ENCODE measurements around the gene SIRT6. TPM values are rescaled to one million over a fixed set of nuclear protein-coding genes. Genes with fewer than 3 reads are reported as not detected.
"Not testable (repeated sequence)": the region's sequence is repeated elsewhere in the genome, so short reads cannot be mapped to it uniquely, and the experiment has no call there.

SIRT6 gene
- total RNA-seq, 1 donor from 2014 or later, result 7.7 TPM

DNA sequence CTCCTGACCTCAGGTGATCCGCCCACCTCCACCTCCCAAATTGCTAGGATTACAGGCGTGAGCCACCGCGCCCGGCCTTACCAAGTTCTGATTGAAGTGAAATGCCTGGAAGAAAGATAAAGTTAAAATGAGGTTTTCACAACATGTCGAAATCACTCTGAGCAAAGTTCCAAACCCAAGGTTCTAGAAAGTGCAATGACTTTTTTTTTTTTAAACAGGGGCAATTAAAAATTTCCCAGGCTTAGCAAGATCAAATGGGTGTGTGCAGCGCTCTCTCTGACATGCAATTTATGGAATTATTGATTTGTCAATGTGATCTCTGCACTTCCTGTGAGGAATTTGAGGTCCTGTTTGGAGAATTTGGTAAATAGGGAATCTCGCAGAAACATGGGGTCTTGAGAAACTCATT lies 45.7 kb downstream of the SIRT6 start:
- DNase-seq (ENCODE audit: low read depth in 2 of 2), result no peak

DNA sequence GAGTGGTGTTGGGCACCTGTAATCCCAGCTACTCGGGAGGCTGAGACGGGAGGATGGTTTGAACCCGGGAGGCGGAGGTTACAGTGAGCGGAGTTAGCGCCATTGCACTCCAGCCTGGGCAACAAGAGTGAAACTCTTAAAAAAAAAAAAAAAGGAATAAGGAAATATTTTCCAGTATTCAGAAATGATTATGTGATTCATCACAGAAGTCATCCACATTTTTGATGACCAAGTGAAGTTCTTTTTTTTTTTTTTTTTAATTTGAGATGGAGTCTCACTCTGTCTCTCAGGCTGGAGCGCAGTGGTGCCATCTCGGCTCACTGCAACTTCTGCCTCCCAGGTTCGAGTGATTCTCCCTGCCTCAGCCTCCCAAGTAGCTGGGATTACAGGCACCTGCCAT lies 47.0 kb downstream of the SIRT6 start:
- not testable (repeated sequence) for DNase-seq (ENCODE audit: low read depth in 2 of 2)

DNA sequence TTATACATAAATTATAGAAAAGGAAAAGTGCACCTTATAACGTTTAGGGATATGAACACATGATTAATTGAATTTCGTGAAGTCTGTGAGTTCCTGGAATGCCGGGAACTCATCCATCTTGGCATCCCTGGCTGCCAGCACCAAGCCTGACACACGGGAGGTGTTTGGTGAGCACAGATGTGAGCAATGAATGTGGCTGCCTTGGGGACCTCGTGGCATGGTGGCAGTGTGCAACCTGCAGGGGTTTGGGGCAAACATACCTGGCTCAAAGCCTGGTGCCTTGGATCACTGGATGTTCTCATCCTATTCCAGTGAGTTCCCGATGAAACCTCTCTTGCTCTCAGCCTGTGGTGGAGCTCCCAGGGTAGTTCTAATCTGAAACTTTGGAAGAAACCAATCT lies 48.0 kb downstream of the SIRT6 start:
- no peak for DNase-seq (ENCODE audit: low read depth in 2 of 2)

DNA sequence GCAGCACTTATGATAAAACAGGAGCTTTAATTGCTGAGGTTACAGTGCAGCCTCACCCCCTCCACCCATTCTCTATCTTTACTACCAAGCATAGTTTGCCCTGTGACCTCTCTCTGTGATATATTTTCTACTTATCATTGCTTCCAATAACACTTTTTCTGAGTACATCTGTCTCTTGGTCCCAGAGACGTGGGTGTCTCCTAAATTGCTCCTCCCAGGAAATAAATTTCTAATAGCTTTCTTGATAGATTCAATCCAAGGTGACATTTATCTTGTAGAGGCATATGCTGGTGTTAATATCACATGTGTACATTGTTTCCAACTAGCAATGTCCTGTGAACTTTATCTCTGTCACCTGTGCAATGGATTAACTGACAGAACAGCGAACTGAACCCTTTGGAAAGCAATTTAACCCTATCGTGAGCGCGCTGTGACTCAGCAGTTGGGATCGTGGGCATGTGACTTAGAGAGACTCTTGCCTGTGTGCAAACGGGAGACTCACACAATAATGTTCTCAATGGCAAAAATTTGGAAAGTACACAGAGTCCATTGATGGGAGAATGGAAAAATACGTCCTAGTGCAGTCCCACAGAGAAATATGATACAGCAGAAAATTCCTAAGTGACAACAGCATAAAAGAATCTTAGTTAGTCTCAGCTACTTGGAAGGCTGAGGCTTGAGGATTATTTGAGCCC lies 51.5 kb downstream of the SIRT6 start:
- peak in 1 of 2 donors; percentile 24 for DNase-seq (ENCODE audit: low read depth in 2 of 2)

DNA sequence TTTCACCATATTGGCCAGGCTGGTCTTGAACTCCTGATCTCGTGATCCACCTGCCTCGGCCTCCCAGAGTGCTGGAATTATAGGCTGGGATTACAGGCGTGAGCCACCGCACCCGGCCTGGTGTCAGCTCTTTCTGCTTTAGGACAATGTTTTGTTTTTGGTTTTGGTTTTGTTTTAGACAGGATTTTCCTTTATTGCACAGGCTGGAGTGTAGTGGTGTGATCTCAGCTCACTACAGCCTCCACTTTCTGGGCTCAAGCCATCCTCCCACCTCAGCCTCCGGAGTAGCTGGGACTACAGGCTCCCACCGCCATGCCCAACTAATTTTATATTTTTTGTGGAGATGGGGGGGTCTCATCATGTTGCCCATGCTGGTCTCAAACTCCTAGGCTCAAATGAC lies 53.3 kb downstream of the SIRT6 start:
- not testable (repeated sequence) for DNase-seq (ENCODE audit: low read depth in 2 of 2)

DNA sequence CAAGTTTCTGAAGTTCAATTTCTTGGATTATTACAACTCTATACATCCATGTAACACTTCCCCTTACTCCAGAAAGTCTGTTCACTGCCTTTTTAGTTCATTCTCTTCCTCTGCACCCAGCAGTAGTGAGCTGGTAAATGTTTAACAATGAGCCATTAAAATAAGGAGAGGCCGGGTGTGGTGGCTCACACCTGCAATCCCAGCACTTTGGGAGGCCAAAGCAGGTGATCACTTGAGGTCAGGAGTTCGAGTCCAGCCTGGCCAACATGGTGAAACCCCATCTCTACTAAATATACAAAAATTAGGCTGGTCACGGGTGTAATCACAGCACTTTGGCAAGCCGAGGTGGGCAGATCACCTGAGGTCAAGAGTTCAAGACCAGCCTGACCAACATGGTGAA lies 55.0 kb downstream of the SIRT6 start:
- not testable (repeated sequence) for DNase-seq (ENCODE audit: low read depth in 2 of 2)

DNA sequence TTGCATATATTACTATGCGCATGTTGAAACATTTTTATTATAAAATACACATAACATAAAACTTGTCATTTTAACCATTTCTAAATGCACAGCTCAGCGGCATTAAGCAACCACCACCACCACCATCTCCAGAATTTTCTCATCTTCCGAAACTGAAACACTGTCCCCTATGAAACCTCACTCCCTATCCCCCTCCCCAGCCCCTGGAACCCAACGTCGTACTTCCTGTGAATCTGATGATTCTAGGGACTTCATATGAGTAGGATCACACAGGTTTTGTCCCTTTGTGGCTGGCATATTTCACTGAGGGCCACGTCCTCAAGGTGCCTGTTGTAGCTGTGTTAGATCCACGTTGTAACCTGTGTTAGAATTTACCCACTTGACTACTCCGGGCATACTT lies 57.7 kb downstream of the SIRT6 start:
- DNase-seq (ENCODE audit: low read depth in 2 of 2), result no peak

Other genes starting within 250 kb of the SIRT6 start
- not detected in 2 replicates for gene NMRK2, start 249.5 kb downstream of the SIRT6 start, total RNA-seq
- gene DAPK3, start 211.5 kb downstream of the SIRT6 start, total RNA-seq, result 103 and 113 TPM in 2 replicates
- gene EEF2, start 197.1 kb downstream of the SIRT6 start, total RNA-seq, result 1,904 and 2,063 TPM in 2 replicates
- 19.6 and 21.6 TPM in 2 replicates for gene PIAS4, start 174.8 kb downstream of the SIRT6 start, total RNA-seq
- gene ZBTB7A, start 115.7 kb downstream of the SIRT6 start, total RNA-seq, result 5.4 and 7.1 TPM in 2 replicates
- gene MAP2K2, start 58.4 kb downstream of the SIRT6 start, total RNA-seq, result 108 and 113 TPM in 2 replicates
- not detected in 2 replicates for gene CREB3L3, start 28.9 kb downstream of the SIRT6 start, total RNA-seq
- 0.22 and 0.40 TPM in 2 replicates for gene ANKRD24, start 126 bp upstream of the SIRT6 start, total RNA-seq
- gene EBI3, start 47.0 kb upstream of the SIRT6 start, total RNA-seq, result 0.44 and 0.60 TPM in 2 replicates
- 12.4 and 17.9 TPM in 2 replicates for gene YJU2, start 64.5 kb upstream of the SIRT6 start, total RNA-seq
- gene SHD, start 96.7 kb upstream of the SIRT6 start, total RNA-seq, result not detected in 2 replicates
- gene TMIGD2, start 119.8 kb upstream of the SIRT6 start, total RNA-seq, result not detected in 2 replicates
- 2.2 and 10.2 TPM in 2 replicates for gene FSD1, start 122.0 kb upstream of the SIRT6 start, total RNA-seq
- gene STAP2, start 156.3 kb upstream of the SIRT6 start, total RNA-seq, result 28.8 and 36.1 TPM in 2 replicates
- 5.2 and 7.7 TPM in 2 replicates for gene MPND, start 161.0 kb upstream of the SIRT6 start, total RNA-seq
- 41.9 and 44.9 TPM in 2 replicates for gene SH3GL1, start 218.0 kb upstream of the SIRT6 start, total RNA-seq
- gene CHAF1A, start 220.1 kb upstream of the SIRT6 start, total RNA-seq, result 3.6 and 7.8 TPM in 2 replicates

Measured in lung microvascular endothelial cell (primary cell).